Smooth muscle cell (in vitro differentiated cells): Measurements from ENCODE around the gene PTGDS. TPM values are rescaled to one million over a fixed set of nuclear protein-coding genes. Genes with fewer than 3 reads are reported as not detected.

ENCODE experiments used
- DNase-seq: peaks from one replicate; lab custom pipeline; 2025; ENCODE audit not compliant: unreplicated experiment; lab: John Stamatoyannopoulos, UW
- H2AFZ ChIP-seq: fragments of 200-600 bp; sonication (generic); 2 replicates; pipeline ENCODE4 v1.6.0; 2016; ENCODE audit warnings: antibody characterized with exemption, low read depth, mild to moderate bottlenecking
- H3F3A ChIP-seq: fragments of 200-600 bp; sonication (generic); 2 replicates; pipeline ENCODE4 v1.6.0; 2017; ENCODE audit warnings: antibody characterized with exemption, low read depth
- H3K27ac ChIP-seq: fragments of 200-600 bp; sonication (generic); 2 replicates; pipeline ENCODE4 v1.5.1; 2016; ENCODE audit warnings: low read depth, mild to moderate bottlenecking
- H3K27me3 ChIP-seq: fragments of 200-600 bp; sonication (generic); 2 replicates; pipeline ENCODE4 v1.6.1; 2016; ENCODE audit warnings: low read depth, mild to moderate bottlenecking
- H3K36me3 ChIP-seq: fragments of 200-600 bp; sonication (generic); 2 replicates; pipeline ENCODE4 v1.5.1; 2016; ENCODE audit warnings: low read depth
- H3K4me1 ChIP-seq: fragments of 200-600 bp; sonication (generic); 2 replicates; pipeline ENCODE4 v1.5.1; 2016; ENCODE audit warnings: low read depth
- H3K4me2 ChIP-seq: fragments of 200-600 bp; sonication (generic); 2 replicates; pipeline ENCODE4 v1.6.0; 2016; ENCODE audit warnings: mild to moderate bottlenecking
- H3K4me3 ChIP-seq: fragments of 200-600 bp; sonication (generic); 2 replicates; pipeline ENCODE4 v1.5.1; 2016; ENCODE audit warnings: mild to moderate bottlenecking
- H3K79me2 ChIP-seq: fragments of 200-600 bp; sonication (generic); 2 replicates; pipeline ENCODE4 v1.6.0; 2016; ENCODE audit warnings: low read depth, mild to moderate bottlenecking
- H3K9ac ChIP-seq: fragments of 200-600 bp; sonication (generic); 2 replicates; pipeline ENCODE4 v1.6.0; 2016; ENCODE audit warnings: low read depth
- H3K9me3 ChIP-seq: fragments of 200-600 bp; sonication (generic); replicated peaks from 2 replicates; pipeline ENCODE4 v1.5.1; 2016; ENCODE audit warnings: low read depth
- H4K20me1 ChIP-seq: fragments of 200-600 bp; sonication (generic); 2 replicates; pipeline ENCODE4 v1.6.0; 2016; ENCODE audit warnings: low read depth
- WGBS: methylation state at CpG from one replicate; pipeline ENCODE4 v1.1.7; 2016; ENCODE audit warnings: low lambda C conversion rate; 5-methylcytosine and 5-hydroxymethylcytosine counted together
- polyA plus RNA-seq: library from polyadenylated mRNA; unstranded; fragments of >200 nt; fragmentation: Nextera tagmentation; extraction: Ambion mirVana; gene quantifications from 2 replicates; pipeline ENCODE4 v1.2.1, GENCODE V29; 2016
- total RNA-seq: library from RNA; depleted of rRNA; stranded (reverse); fragments of >200 nt; gene quantifications from 2 replicates; pipeline ENCODE4 v1.2.3, GENCODE V29; 2014
- TF ChIP-seq, protein P1 (sequence below): fragments of 200-600 bp; sonication (generic); IDR thresholded peaks from 2 replicates; pipeline ENCODE4 v1.5.1; 2017; ENCODE audit warnings: borderline replicate concordance, mild to moderate bottlenecking, antibody characterized with exemption; ENCODE audit not compliant: insufficient read depth, poor library complexity, severe bottlenecking

The PTGDS gene
- total and polyA plus RNA-seq, 2 experiments from 2014 or later, result 119 to 611 TPM

DNA sequence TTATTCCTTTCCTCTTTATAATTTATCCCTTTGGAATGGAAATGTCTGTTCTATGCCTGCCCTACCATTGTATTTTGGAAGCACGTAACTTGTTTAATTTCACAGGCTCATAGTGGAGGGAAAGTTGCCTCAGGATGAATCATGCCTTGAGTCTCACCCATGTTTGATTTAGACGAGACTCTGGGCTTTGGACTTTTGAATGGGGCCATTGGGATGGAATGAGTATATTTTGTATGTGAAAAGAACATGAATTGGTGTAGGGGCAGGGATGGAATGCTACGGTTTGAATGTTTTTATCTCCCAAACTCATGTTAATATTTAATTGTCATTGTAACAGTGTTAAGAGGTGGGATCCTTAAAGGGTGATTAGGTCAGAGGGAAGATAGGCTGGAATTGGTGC lies 43.0 kb upstream of the PTGDS start:
- Histone ChIP-seq H2AFZ (no peak overlapping the region), H3K4me3 (no peak overlapping the region), H3K9me3 (no peaks in the 10 kb centered on the region), H3K27ac (no peak overlapping the region), H3K36me3 (no peaks in the 10 kb centered on the region), H3K9ac (no peak overlapping the region), H3K27me3 (no peaks in the 10 kb centered on the region), H4K20me1 (no peaks in the 10 kb centered on the region), H3K4me2 (no peak overlapping the region), H3K4me1 (no peaks in the 10 kb centered on the region), H3F3A (no peaks in the 10 kb centered on the region), H3K79me2 (no peaks in the 10 kb centered on the region)
- no peak for DNase-seq
- TF ChIP-seq, protein P1, sequence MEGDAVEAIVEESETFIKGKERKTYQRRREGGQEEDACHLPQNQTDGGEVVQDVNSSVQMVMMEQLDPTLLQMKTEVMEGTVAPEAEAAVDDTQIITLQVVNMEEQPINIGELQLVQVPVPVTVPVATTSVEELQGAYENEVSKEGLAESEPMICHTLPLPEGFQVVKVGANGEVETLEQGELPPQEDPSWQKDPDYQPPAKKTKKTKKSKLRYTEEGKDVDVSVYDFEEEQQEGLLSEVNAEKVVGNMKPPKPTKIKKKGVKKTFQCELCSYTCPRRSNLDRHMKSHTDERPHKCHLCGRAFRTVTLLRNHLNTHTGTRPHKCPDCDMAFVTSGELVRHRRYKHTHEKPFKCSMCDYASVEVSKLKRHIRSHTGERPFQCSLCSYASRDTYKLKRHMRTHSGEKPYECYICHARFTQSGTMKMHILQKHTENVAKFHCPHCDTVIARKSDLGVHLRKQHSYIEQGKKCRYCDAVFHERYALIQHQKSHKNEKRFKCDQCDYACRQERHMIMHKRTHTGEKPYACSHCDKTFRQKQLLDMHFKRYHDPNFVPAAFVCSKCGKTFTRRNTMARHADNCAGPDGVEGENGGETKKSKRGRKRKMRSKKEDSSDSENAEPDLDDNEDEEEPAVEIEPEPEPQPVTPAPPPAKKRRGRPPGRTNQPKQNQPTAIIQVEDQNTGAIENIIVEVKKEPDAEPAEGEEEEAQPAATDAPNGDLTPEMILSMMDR, result no peak
- WGBS, result 92% methylated on average over 3 of the region's 3 CpGs

DNA sequence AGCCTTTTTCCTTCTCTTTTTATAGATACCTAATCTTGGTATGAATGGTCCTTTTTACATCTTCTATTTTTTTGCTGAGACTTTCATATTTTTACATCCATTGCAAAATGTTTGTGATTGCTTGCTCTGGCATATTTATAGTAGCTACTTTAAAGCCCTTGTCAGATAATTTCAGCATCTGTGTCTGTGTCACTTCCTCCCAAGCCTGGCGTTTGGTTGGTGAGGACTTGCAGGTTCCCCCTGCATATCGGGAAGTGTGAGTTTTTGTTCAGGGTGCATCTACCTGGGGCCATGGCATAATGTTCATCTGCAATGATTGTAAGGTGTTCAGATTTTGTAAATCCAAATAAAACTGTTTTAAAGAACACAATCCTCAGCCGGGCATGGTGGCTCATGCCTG lies 41.7 kb upstream of the PTGDS start:
- Histone ChIP-seq H4K20me1 (no peaks in the 10 kb centered on the region), H2AFZ (no peak overlapping the region), H3K79me2 (no peaks in the 10 kb centered on the region), H3K36me3 (no peaks in the 10 kb centered on the region), H3K4me2 (no peak overlapping the region), H3K27me3 (no peaks in the 10 kb centered on the region), H3K9ac (no peak overlapping the region), H3K4me1 (no peaks in the 10 kb centered on the region), H3F3A (no peaks in the 10 kb centered on the region), H3K4me3 (no peak overlapping the region), H3K27ac (no peak overlapping the region), H3K9me3 (no peaks in the 10 kb centered on the region)
- WGBS, result 86% methylated on average over 3 of the region's 3 CpGs
- no peak for DNase-seq
- TF ChIP-seq, protein P1, result no peak

DNA sequence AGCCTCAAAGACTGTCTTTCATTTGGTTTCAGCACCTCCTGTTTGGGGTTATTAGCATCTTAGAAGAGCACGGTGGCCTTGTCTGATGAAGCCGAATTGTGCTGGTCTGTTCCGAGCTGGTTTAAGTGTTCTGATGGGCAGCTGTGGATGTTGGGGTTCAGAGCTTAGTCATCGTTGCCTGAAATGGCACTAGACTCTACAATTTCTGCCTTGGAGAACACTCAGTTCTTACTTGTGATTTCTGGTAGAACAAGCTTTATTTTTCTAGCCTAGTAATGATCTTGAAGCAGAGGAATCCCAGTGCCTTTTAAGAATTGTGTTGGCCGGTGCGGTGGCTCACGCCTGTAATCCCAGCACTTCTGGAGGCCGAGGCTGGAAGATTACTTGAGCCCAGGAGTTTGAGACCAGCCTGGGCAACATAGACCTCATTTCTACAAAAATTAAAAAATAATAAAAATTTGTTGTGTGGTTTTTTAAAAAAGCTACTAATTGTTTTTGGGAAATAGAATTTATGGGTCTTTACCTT lies 40.6 kb upstream of the PTGDS start:
- no peak overlapping the region for H3K4me3 ChIP-seq
- H2AFZ ChIP-seq, result no peak overlapping the region
- no peaks in the 10 kb centered on the region for H3F3A ChIP-seq
- H3K4me2 ChIP-seq, result no peak overlapping the region
- WGBS, result 92% methylated on average over 8 of the region's 8 CpGs
- H3K4me1 ChIP-seq, result no peaks in the 10 kb centered on the region
- TF ChIP-seq, protein P1, result no peak
- DNase-seq, result no peak
- H3K36me3 ChIP-seq, result no peaks in the 10 kb centered on the region
- H3K9me3 ChIP-seq, result no peaks in the 10 kb centered on the region
- peaks cover under 1% of the 10 kb centered on the region for H4K20me1 ChIP-seq
- no peak overlapping the region for H3K9ac ChIP-seq
- no peaks in the 10 kb centered on the region for H3K27me3 ChIP-seq
- no peaks in the 10 kb centered on the region for H3K79me2 ChIP-seq
- no peak overlapping the region for H3K27ac ChIP-seq

DNA sequence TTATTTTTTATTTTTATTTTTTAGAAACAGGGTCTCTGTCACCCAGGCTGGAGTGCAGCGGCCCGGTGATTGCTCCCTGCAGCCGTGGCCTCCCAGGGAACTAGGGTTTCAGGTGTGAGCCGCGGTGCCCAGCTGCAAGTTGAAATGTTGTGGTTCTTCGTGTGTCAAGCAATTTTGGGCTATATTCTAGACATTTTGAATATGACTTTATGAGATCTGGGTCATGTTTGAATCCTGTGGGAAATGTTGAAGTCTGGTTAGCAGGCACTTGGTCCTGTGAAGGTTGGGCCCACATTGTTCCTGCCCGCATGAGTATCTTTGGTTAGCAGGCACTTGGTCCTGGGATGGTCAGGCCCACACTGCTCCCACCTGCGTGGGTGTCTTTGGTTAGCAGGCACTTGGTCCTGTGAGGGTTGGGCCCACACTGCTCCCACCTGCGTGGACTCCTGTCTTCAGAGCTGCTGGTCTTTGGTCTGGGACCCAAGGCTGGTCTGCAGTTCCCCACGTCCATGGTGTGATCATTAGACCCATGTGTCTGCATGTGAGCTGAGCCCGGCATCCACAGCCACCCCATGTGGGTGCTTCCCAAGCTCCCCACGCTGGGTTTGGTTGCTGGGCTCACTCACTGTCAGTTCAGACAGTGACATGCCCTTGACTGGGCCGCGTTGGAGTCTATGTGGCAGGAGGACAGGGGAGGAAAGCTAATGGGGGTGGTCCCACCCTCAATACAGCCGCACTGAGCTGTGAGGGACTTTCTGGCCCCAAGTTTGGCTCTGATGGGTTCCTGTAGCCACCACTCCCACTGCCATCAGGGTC lies 39.9 kb upstream of the PTGDS start:
- Histone ChIP-seq H3F3A (no peaks in the 10 kb centered on the region), H3K79me2 (peaks cover 3% of the 10 kb centered on the region), H3K9me3 (no peaks in the 10 kb centered on the region), H2AFZ (no peak overlapping the region), H3K27me3 (no peaks in the 10 kb centered on the region), H4K20me1 (peaks cover 7% of the 10 kb centered on the region), H3K9ac (no peak overlapping the region), H3K4me2 (no peak overlapping the region), H3K4me1 (no peaks in the 10 kb centered on the region), H3K4me3 (no peak overlapping the region), H3K27ac (no peak overlapping the region), H3K36me3 (no peaks in the 10 kb centered on the region)
- DNase-seq, result no peak
- TF ChIP-seq, protein P1, result no peak
- WGBS, result 94% methylated on average over 15 of the region's 15 CpGs
